ENCODE measurements around the gene TBRG1.

DNA sequence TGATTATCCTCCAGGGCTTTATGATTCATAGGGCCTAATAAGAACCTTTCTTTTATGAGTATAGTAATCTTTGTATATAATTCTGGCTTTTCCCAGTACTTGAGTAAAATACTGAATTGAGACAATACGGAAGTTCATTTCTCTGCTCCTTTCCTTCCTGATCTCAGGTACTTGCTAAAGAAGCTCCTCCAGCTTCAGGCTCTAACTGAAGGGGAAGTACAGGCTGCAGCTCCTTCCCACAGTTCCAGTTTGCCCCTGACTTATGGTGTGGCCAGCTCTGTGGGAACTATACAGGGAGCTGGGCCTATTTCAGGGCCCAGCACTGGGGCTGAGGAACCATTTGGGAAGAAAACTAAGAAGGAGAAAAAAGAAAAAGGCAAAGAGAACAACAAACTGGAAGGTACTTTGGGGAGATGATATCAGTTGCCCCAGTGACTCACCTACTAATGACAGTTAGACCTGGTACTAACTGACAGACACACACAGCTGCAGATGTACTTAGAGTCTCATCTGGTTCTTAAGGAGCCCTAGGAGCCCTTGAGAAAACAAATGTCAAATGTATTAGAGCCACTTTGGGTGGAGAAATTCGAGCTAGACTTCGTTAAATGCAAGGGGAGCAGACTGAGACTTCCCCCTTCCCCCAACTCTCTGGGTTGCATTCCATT is 3.0 kb downstream of the TBRG1 start:
- TF ChIP-seq, protein P1, sequence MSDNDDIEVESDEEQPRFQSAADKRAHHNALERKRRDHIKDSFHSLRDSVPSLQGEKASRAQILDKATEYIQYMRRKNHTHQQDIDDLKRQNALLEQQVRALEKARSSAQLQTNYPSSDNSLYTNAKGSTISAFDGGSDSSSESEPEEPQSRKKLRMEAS (IDR thresholded peaks at IDR 0.05; ENCODE audit: low read depth, low read length): no peak
- TF ChIP-seq CTCF (IDR thresholded peaks at IDR 0.05; ENCODE audit: low read depth, low read length): no peak

All from NB4 (cell line).